Measurements from ENCODE around the gene SLC12A8. TPM values are rescaled to one million over a fixed set of nuclear protein-coding genes. Genes with fewer than 3 reads are reported as not detected.

Gene SLC12A8
- total and polyA plus RNA-seq, 2 donors (not counting 1 experiment from before 2014, with no cell fraction given), result 15.1 to 19.5 TPM

GRCh38 chr3:125090649-125091048, 121.9 kb downstream of the SLC12A8 start:
- Histone ChIP-seq H3K27ac (ENCODE audit: insufficient read depth, low read length) (no peak overlapping the region), H3K4me3 (replicated peaks in 1 of 4; ENCODE audit: control extremely low read depth in 1 of 4, insufficient read depth in 1 of 4, low read depth in 3 of 4, low read length in 4 of 4) (no peak overlapping the region), H3K4me1 (ENCODE audit: control insufficient read depth, extremely low read depth, insufficient read depth, low read length) (peaks cover 7% of the 10 kb centered on the region), H3K4me2 (ENCODE audit: extremely low read depth, insufficient read depth, low read length) (no peak overlapping the region), H3K36me3 (ENCODE audit: control insufficient read depth, insufficient read depth, low read length) (no peaks in the 10 kb centered on the region), H3K9me3 (ENCODE audit: control insufficient read depth, insufficient read depth, low read depth, low read length) (no peaks in the 10 kb centered on the region), H3K9ac (ENCODE audit: insufficient read depth, low read length) (no peak overlapping the region), H3K27me3 (ENCODE audit: control insufficient read depth, insufficient read depth, low read length) (no peaks in the 10 kb centered on the region), H3K79me2 (ENCODE audit: control insufficient read depth, insufficient read depth, low read length) (no peaks in the 10 kb centered on the region), H2AFZ (ENCODE audit: low read length) (no peak overlapping the region), H4K20me1 (ENCODE audit: control insufficient read depth, extremely low read depth, insufficient read depth, low read length) (no peaks in the 10 kb centered on the region)
- TF ChIP-seq CTCF (conservative IDR thresholded peaks at IDR 0.05 in 1 of 2, IDR thresholded peaks at IDR 0.05 in 1 of 2; ENCODE audit: low read depth in 1 of 2, low read length in 2 of 2) (no peak), EZH2 (IDR thresholded peaks at IDR 0.05; ENCODE audit: low read length, missing control alignments) (no peak)
- no peak for DNase-seq (ENCODE audit: low read depth in 2 of 2)

GRCh38 chr3:125087768-125088391, 124.7 kb downstream of the SLC12A8 start:
- no peaks in the 10 kb centered on the region for H4K20me1 ChIP-seq (ENCODE audit: control insufficient read depth, extremely low read depth, insufficient read depth, low read length)
- H3K9ac ChIP-seq (ENCODE audit: insufficient read depth, low read length), result no peak overlapping the region
- peak overlapping the region; percentile 28 for H2AFZ ChIP-seq (ENCODE audit: low read length)
- H3K27me3 ChIP-seq (ENCODE audit: control insufficient read depth, insufficient read depth, low read length), result no peaks in the 10 kb centered on the region
- DNase-seq (ENCODE audit: low read depth in 2 of 2), result peak in 1 of 2 donors; percentile 52
- H3K4me1 ChIP-seq (ENCODE audit: control insufficient read depth, extremely low read depth, insufficient read depth, low read length), result peaks cover 12% of the 10 kb centered on the region
- no peaks in the 10 kb centered on the region for H3K9me3 ChIP-seq (ENCODE audit: control insufficient read depth, insufficient read depth, low read depth, low read length)
- no peak overlapping the region for H3K4me3 ChIP-seq (replicated peaks in 1 of 4; ENCODE audit: control extremely low read depth in 1 of 4, insufficient read depth in 1 of 4, low read depth in 3 of 4, low read length in 4 of 4)
- no peaks in the 10 kb centered on the region for H3K79me2 ChIP-seq (ENCODE audit: control insufficient read depth, insufficient read depth, low read length)
- H3K27ac ChIP-seq (ENCODE audit: insufficient read depth, low read length), result peak overlapping the region; percentile 52
- no peak for TF ChIP-seq EZH2 (IDR thresholded peaks at IDR 0.05; ENCODE audit: low read length, missing control alignments)
- no peak for TF ChIP-seq CTCF (conservative IDR thresholded peaks at IDR 0.05 in 1 of 2, IDR thresholded peaks at IDR 0.05 in 1 of 2; ENCODE audit: low read depth in 1 of 2, low read length in 2 of 2)
- no peaks in the 10 kb centered on the region for H3K36me3 ChIP-seq (ENCODE audit: control insufficient read depth, insufficient read depth, low read length)
- H3K4me2 ChIP-seq (ENCODE audit: extremely low read depth, insufficient read depth, low read length), result no peak overlapping the region

- Histone ChIP-seq H3K9me3 (ENCODE audit: control insufficient read depth, insufficient read depth, low read depth, low read length) (no peaks in the 10 kb centered on the region), H3K36me3 (ENCODE audit: control insufficient read depth, insufficient read depth, low read length) (no peaks in the 10 kb centered on the region), H4K20me1 (ENCODE audit: control insufficient read depth, extremely low read depth, insufficient read depth, low read length) (no peaks in the 10 kb centered on the region), H3K27me3 (ENCODE audit: control insufficient read depth, insufficient read depth, low read length) (no peaks in the 10 kb centered on the region), H3K4me3 (replicated peaks in 1 of 4; ENCODE audit: control extremely low read depth in 1 of 4, insufficient read depth in 1 of 4, low read depth in 3 of 4, low read length in 4 of 4) (no peak overlapping the region), H2AFZ (ENCODE audit: low read length) (no peak overlapping the region), H3K79me2 (ENCODE audit: control insufficient read depth, insufficient read depth, low read length) (no peaks in the 10 kb centered on the region), H3K9ac (ENCODE audit: insufficient read depth, low read length) (no peak overlapping the region), H3K4me2 (ENCODE audit: extremely low read depth, insufficient read depth, low read length) (no peak overlapping the region), H3K27ac (ENCODE audit: insufficient read depth, low read length) (no peak overlapping the region), H3K4me1 (ENCODE audit: control insufficient read depth, extremely low read depth, insufficient read depth, low read length) (peaks cover 15% of the 10 kb centered on the region)
- TF ChIP-seq CTCF (conservative IDR thresholded peaks at IDR 0.05 in 1 of 2, IDR thresholded peaks at IDR 0.05 in 1 of 2; ENCODE audit: low read depth in 1 of 2, low read length in 2 of 2) (no peak), EZH2 (IDR thresholded peaks at IDR 0.05; ENCODE audit: low read length, missing control alignments) (no peak)
- DNase-seq (ENCODE audit: low read depth in 2 of 2), result no peak
Measured at GRCh38 chr3:125085166-125085565, 127.4 kb downstream of the SLC12A8 start.
